Measurements from ENCODE around the gene RALB.
A peak's percentile ranks its signal among the peaks of the same experiment; 100 is the strongest.

Gene RALB

DNA sequence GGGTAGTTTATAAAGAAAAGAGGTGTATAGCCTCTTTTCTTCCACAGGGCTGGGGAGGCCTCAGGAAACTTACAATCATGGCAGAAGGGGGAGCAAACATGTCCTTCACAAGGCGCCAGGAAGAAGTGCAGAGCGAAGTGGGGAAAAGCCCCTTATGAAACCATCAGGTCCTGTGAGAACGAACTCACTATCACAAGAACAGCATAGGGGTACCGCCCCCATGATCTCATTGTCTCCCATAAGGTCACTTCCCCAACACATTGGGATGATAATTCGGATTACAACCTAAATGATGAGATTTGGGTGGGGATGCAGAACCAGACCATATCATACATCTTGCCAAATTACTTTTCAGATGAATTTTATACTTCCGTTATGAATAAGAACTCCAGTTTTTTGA is 32.4 kb downstream of the RALB start:
- H3K4me3 ChIP-seq, result no peak overlapping the region
- H3K27ac ChIP-seq, result no peak overlapping the region

DNA sequence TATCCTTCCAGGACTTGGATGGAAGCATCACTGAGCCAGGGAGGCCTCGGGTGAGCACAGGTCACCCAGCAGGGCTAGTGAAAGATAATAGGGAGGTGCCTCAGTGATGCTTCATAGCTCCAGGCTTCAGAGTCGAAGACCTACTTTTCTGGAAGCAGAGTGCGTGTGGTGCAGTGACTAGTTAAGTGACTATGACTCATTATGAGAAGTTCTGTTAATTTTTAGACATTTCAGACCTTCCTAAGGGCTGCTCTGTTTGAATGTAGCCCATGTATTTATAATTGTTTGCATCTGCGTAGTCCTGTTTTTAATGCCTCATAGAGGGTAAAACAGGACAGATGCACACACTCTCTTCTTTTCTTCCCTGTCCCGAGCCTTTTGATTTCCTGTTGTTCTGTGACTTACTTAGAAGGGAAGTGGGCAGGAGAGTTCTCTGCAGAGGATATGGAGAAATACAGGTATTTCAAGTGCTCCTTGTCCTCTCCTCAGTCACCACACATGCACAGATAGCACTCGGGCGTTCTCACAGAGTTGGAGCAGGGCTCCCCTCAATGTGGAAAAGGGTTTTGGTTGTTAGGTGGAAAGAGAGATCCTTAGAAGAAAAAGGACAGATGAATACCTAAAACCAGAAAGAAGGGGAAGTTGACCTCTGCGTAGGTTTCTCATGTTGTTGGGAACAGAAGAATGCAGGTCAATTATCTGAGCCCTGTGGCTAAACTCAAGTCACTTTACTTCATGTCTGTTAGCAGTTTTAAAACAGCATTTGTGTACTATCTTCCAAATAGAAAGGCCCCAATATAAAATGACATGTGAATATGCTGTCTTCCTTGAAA is 34.7 kb downstream of the RALB start:
- H3K27ac ChIP-seq, result peak overlapping the region in 14 of 21 experiments; percentile 15 to 72 (median 45)

DNA sequence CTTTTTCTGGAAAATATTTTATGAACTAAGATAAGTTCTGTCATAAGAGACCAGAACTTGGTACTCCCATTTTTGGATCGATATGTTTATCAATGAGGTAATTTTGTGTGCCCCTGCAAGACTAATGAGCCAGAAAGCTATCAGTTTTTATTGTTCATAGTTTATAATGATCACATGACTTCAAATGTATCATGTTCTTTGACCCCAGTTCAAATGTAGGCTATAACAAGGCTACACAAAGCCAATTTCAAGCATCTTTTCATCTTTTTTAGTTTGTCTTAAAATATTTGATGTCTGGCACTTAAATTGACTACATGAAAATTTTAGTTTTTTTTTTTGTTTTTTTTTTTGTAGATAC is 35.3 kb downstream of the RALB start:
- no peak overlapping the region for H3K4me3 ChIP-seq
- H3K27ac ChIP-seq, result peak overlapping the region in 10 of 21 experiments; percentile 15 to 72 (median 46)

More for the DNA sequence above, 34.7 kb downstream of the RALB start:
- H3K4me3 ChIP-seq, result no peak overlapping the region

DNA sequence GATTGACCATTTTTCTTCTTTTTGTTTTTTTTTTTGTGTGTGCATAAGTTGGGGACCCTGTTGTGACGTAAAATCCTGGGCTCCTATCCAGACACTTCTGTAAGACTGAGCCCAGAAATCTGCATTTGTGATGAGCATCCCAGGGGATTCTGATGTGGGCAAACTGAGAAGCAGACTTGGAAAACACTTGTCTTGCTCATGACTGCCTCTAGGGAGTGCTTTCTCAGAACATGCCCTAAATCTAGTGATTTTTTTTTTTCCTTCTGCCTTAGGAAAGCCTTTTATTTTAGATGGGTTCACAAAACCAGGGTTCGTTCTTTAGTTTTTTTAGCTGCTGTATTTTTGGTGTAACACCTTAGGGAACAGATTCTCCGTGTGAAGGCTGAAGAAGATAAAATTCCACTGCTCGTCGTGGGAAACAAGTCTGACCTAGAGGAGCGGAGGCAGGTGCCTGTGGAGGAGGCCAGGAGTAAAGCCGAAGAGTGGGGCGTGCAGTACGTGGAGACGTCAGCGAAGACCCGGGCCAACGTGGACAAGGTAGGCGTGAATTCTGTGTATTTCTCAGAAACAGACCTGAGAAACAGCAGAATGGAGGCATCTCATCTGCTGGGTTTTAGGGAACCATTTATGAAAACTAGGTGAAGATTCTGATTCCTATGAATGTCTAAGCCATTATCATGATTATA is 36.7 kb downstream of the RALB start:
- Histone ChIP-seq H3K4me3 (no peak overlapping the region), H3K27ac (no peak overlapping the region)

DNA sequence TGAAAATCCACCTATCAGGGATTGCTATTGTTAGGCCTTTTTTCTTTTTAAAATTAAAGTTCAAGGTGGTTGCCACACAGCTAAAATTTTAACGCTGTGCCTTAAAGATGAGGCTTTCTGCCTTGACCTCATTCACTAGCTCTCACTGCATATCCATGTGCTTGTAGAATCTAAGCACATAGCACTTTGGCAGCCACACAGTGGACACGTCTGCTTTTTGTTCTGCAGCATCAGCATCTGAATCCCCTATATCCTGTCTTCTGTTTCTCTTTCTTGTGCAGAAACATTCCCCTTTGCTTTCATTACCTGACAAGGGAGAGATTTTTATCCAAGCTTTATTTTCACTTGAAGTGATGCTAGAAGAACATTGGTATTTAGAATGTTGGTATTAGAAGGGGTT is 38.1 kb downstream of the RALB start:
- H3K4me3 ChIP-seq, result no peak overlapping the region
- H3K27ac ChIP-seq, result peak overlapping the region in 2 of 21 experiments; percentile 27 to 73

DNA sequence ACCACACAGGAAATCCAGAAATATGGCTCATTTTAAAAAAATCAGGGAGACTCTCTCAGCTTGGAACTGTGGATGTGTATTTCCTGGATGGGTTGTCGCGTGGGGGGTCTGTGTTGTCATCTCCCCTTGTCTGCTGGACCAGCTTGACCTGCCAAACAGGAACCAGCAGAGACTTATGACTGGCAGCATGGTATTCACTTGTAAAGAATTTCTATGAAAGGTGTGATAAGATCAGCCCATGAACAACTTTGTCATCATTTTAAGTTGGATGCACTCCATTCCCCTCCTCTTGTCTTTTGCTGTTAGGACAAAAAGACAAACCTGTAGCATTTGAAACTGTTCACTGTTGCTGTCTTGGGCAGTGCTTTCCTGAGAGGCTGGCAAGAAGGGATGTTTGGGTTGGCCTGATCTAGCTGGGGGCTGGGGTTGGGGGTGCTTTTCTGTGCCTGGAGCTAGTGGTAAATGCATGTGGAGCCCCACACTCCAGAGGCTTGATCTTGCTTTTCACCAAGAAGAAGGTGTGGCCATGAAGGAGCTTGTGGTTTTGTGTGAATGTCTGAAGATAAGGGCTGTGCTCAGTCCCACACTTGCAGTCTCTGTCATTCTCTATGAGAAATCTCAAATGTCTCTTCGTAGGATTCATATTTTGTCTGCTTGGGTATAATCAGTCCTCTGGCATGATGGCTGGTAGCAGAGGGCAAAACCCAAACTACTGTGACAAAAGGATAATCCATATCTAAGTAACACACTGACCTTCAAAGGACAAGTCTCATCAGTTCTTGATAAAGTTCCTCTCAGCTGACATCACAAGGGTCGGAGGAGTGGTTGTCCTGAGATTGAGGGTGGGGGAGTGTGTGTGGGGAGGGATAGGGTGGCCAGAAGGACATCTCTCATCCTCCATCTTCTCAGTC is 39.0 kb downstream of the RALB start:
- Histone ChIP-seq H3K27ac (peak overlapping the region in 17 of 21 experiments; percentile 5 to 73 (median 49)), H3K4me3 (no peak overlapping the region)

DNA sequence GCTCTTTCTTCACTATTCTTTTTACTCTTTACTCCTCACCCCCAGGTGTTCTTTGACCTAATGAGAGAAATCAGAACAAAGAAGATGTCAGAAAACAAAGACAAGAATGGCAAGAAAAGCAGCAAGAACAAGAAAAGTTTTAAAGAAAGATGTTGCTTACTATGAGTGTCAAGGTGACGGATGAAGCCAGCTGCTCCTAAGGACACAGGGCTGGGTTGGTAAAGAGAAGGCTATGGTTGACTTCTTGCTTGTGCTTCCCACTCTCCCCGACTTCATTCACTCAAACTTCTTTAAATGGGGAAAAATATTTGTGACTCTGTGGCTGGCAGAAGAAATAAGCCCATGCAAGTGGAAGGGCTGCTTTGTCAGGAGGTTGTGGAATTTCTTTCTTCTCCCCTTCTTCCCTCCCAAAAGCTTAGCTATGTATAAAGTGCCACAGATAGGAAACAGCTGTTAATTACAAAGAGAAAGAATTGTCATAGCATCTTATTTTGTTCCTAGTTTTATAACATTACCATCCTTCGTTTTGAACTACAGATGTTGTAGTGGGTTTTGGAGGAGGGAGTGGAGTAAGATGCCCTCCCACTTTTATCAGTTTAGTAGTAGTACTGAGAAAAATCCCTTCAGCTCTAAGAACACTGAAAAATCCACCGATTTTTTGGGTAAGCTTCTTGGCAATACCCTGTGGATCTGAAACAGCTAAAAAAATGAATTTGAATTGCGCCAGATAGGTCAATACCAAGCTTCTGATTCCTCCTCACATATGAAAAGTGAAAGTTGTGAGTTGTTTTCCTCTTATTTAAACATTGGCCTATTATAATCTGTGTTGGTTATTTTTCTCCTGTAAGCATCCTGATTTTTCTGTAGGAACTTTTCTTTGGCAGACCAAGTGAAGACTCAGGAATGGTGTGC is 40.7 kb downstream of the RALB start:
- Histone ChIP-seq H3K27ac (peak overlapping the region in 3 of 21 experiments; percentile 6 to 37 (median 29)), H3K4me3 (no peak overlapping the region)

DNA sequence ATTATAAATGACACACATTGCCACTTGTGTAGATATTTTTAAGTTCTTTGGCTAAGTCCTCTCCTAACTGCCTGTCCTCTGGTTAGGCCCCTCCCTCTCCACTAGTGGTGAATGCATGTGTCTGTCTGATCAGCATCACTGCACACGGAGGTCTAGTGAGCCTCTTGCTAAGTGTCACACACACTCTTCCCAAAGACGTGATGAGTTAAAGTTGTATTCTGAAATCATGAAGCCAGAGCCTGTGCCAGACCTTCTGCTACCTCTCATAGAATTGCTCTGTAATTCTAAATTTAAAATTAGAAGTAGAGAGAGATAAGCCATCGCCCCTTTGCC is 41.3 kb downstream of the RALB start:
- Histone ChIP-seq H3K4me3 (no peak overlapping the region), H3K27ac (peak overlapping the region in 3 of 21 experiments; percentile 6 to 37 (median 8))

DNA sequence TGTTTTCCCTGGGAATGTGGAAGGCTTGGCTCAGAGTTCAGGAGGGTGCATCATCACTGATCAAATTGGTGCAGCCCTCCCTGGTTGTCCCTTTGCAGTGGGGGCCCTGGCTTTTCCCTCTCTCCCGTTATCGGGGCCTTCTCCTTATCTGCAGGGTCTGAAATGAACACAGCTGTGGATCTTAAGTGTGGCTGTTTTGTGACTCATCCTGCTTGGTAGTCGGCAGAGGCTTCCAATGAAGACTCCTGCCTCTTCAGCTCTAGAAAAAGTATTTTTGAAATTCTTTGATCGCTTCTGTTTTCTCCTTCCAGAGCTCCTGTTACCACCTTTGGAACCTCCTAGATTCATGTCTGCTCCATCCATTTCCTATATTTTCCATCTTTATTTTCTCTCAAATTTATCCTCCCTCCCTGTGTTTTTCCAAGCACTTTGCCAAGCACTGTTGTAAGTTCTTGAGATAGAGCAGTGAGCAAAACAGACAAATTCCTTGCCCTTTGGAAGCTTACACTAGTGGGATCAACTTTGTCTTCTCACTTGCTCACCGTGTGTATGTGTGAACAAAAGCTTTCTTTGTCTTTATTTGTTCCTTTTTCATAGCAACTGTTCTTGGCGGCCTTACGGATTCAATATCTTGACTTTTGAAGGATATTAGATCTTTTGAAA is 45.7 kb downstream of the RALB start:
- no peak overlapping the region for H3K4me3 ChIP-seq

DNA sequence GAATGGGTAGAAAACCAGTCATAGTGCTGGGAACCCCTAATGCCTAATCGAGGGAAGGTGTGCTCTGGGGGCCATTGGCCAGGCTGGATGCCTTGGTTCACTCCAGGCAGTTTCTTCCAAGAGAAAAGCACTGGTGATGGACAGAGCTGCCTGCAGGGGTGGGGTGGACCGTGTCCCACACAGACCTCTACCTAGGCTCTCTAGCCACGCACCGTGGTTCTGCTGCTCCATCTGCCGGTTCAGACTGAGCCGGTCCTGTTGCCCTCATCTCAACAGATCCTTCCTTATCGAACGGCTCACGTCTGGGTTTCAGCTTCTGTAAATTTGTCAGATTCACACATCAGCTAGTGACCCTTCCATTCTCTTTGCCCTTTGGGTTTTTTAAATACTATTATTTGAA is 46.4 kb downstream of the RALB start:
- Histone ChIP-seq H3K4me3 (no peak overlapping the region), H3K27ac (peak overlapping the region in 1 of 21 experiments; percentile 31)

More for the DNA sequence above, 45.7 kb downstream of the RALB start:
- no peak overlapping the region for H3K27ac ChIP-seq

DNA sequence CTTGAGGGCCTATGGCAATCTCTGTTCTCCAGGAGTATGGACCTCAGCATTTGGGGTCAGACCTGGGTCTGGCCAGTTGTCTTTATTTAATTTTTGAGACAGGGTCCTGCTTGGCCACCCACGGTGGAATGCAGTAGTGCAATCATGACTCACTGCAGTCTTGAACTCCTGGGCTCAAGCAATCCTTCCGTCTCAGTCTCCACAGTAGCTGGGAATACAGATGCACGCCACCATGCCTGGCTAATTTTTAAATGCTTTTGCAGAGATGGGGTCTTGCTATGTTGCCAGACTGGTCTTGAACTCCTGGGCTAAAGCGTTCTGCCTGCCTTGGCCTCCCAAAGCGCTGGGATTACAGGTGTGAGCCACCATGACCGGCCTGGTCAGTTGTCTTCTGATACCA is 46.9 kb downstream of the RALB start:
- no peak overlapping the region for H3K4me3 ChIP-seq
- H3K27ac ChIP-seq, result peak overlapping the region in 3 of 21 experiments; percentile 16 to 65 (median 31)

DNA sequence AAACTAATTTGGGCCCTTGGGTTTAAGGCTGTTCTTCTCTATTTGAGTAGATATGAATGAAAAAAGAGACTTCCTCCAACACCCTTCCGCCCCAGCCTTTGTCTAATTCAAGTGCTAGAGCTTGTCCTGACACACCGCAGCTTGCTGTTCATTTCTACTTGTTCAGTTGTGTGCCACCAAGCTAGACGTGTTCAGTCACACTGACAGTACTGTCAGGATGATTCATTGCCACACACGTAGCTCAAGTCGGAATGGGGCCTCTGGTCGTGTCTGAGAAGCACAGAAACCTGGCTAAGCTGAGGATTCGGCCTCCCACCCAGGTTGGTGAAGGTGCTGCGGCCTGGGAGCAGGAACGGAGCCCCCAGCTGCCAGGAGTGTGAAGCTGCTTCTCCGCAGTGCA is 47.7 kb downstream of the RALB start:
- Histone ChIP-seq H3K4me3 (no peak overlapping the region), H3K27ac (peak overlapping the region in 11 of 21 experiments; percentile 12 to 72 (median 48))

DNA sequence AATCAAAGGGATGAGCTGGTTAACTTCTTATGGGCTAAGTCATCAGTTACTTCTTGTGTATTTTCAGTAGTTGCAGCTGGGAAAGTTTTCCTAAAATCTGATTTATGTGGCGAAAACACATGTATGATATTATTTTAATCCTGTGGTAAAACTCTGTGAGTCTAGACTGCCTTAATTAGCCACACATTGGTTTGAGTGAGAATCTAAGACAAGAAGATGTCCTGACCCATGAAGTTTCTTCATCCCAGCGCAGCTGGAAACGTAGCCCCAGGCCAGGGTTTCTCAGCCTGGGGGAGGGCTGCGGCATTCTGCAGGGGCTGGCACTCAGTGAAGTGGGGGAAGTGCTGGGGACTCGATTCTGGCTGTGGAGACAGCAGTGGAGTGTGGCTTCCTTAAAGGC is 48.6 kb downstream of the RALB start:
- Histone ChIP-seq H3K4me3 (no peak overlapping the region), H3K27ac (no peak overlapping the region)

DNA sequence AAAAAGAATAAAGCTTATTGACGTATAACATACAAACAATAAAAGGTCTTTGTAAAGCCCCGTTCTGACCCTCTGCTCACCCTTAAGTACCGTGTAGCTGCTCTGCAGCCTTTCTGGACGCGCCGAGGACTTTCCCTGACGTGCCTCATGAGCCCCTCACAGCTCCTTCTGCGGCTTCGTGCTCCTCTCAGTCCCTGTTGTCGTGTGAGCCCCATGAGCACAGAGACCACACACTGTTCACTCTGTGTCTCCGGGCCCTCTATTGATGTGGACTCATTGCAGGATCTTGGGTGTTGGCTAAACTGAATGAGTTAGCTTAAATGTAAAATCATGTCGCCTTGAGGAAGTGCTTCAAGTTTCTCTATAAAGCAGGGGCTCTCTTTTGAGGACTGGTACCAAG is 49.6 kb downstream of the RALB start:
- no peak overlapping the region for H3K27ac ChIP-seq
- H3K4me3 ChIP-seq, result no peak overlapping the region

DNA sequence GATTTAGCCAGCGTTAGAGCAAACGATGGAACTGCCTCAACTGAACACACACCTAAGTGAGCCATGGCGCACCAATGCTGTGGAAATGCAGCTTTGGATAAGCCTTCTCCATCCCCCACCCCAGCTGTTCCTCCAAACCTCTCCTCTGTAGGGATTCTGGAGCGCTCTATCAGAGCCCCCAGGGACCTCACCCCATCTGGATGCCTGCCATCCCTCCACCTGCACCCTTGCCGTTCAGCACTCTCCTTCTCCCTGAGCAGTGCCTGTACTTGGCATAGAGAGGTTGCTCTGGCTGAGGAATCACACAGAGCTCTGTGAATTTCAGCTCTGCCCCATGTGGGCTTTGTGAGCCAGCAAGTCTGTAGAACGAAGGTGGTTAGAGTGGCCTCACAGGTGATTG is 50.5 kb downstream of the RALB start:
- Histone ChIP-seq H3K27ac (no peak overlapping the region), H3K4me3 (no peak overlapping the region)

DNA sequence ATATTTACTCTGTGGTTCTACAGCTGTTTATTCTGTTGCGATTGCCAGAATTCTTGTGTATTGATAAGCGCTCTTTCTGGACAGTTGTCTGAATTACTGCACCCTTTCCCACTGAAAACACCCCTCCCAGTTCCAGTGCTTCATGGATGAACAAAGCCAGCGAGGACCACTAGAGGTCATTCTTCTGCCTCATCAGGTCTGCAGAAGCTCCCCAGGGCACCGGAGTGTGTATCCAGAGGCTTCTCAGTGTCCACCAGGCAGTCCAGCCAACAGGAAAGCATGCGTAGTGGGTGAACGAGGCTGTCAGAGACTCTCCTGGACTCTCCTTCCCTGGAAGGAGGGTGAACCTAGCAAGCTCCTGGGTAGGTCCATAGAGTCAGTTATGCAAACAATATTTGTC is 52.6 kb downstream of the RALB start:
- Histone ChIP-seq H3K4me3 (no peak overlapping the region), H3K27ac (no peak overlapping the region)

DNA sequence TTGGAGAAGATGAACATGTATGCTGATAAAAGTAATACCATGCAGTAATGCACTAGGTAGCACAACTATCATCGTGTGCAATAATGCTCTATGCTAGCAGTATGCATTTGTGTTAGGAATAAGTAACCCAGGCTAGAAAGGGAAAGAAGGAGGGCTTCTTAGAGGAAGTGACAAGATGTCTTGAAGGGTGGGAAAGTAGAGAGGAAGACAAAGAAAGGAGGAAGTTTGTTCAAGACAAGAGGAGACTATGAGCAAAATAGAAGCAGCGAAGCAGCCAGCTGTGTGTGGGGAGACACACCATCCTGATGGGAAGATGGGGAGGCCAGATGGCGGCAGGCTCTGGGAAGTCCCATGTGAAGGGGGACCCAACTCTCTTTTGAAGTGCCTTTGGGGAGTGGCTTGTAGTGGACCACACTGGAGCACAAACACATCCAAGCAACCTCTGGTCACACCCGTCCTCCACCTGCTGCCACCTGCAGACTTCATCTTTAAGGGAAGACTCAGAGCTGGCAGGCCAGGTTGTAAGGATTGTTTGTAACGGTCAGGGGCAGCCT is 53.4 kb downstream of the RALB start:
- no peak overlapping the region for H3K4me3 ChIP-seq
- no peak overlapping the region for H3K27ac ChIP-seq

DNA sequence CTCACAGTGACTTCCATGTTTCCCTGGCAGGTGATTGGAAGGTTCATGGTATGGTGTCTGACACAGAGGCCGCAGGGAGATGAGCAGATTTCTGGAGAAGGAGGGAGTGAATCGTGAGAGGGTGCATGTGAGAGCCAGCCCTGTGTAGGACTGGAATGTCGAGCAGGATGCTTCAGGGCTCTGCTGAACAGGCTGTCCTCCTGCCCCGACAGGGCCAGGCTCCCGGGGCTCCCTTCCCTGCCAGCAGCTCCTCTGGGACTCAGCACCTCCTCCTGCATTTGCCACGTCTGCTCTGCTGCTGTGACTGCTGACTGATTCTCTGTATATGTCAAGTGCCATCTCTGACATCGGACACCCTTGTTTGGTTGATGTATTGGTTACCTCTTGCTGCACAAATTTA is 54.8 kb downstream of the RALB start:
- no peak overlapping the region for H3K27ac ChIP-seq

More for the DNA sequence above, 54.8 kb downstream of the RALB start:
- no peak overlapping the region for H3K4me3 ChIP-seq

Data from skin epidermis (tissue), 12 donors.